Neural progenitor cell (in vitro differentiated cells): ENCODE data around the gene SCN9A. TPM values are rescaled to one million over a fixed set of nuclear protein-coding genes. Genes with fewer than 3 reads are reported as not detected.

Source experiments
- DNase-seq: peaks from one replicate; pipeline ENCODE4 v3.0.0-alpha.2; 2016; ENCODE audit warnings: low spot score
- H2AFZ ChIP-seq: fragments of 200-600 bp; sonication (generic); replicated peaks from 2 replicates; pipeline ENCODE4 v1.6.1; 2016; ENCODE audit warnings: antibody characterized with exemption
- H3F3A ChIP-seq: fragments of 200-600 bp; sonication (generic); 2 replicates; pipeline ENCODE4 v1.6.1; 2016; ENCODE audit warnings: antibody characterized with exemption, low read depth
- H3K27ac ChIP-seq: fragments of 200-600 bp; sonication (generic); 2 replicates; pipeline ENCODE4 v1.5.1; 2016; ENCODE audit warnings: mild to moderate bottlenecking
- H3K27me3 ChIP-seq: fragments of 200-600 bp; sonication (generic); 2 replicates; pipeline ENCODE4 v1.6.1; 2016; ENCODE audit warnings: mild to moderate bottlenecking, moderate library complexity
- H3K36me3 ChIP-seq: fragments of 200-600 bp; sonication (generic); 2 replicates; pipeline ENCODE4 v1.5.1; 2016
- H3K4me1 ChIP-seq: fragments of 200-600 bp; sonication (generic); 2 replicates; pipeline ENCODE4 v1.6.1; 2016; ENCODE audit warnings: mixed run types
- H3K4me2 ChIP-seq: fragments of 200-600 bp; sonication (generic); 2 replicates; pipeline ENCODE4 v1.6.1; 2016
- H3K4me3 ChIP-seq: fragments of 200-600 bp; sonication (generic); 2 replicates; pipeline ENCODE4 v1.5.1; 2016
- H3K79me2 ChIP-seq: fragments of 200-600 bp; sonication (generic); 2 replicates; pipeline ENCODE4 v1.6.1; 2016; ENCODE audit warnings: low read depth
- H3K9ac ChIP-seq: fragments of 200-600 bp; sonication (generic); 2 replicates; pipeline ENCODE4 v1.6.1; 2016
- H3K9me3 ChIP-seq: fragments of 200-600 bp; sonication (generic); 2 replicates; pipeline ENCODE4 v1.5.1; 2016; ENCODE audit warnings: low read depth
- H4K20me1 ChIP-seq: fragments of 200-600 bp; sonication (generic); 2 replicates; pipeline ENCODE4 v1.6.1; 2016; ENCODE audit warnings: low read depth
- H3K27ac Mint-ChIP-seq: 3 replicates; pipeline ENCODE4 v1.8.0; 2021; ENCODE audit warnings: mixed read lengths
- H3K27me3 Mint-ChIP-seq: 2 replicates; pipeline ENCODE4 v1.8.0; 2022; ENCODE audit warnings: low read depth, mild to moderate bottlenecking, inconsistent platforms, moderate library complexity, mixed read lengths; ENCODE audit not compliant: insufficient read depth
- H3K36me3 Mint-ChIP-seq: 3 replicates; pipeline ENCODE4 v1.8.0; 2021; ENCODE audit warnings: mixed read lengths
- H3K4me1 Mint-ChIP-seq: 3 replicates; pipeline ENCODE4 v1.8.0; 2021; ENCODE audit warnings: mixed read lengths
- H3K4me3 Mint-ChIP-seq: 3 replicates; pipeline ENCODE4 v1.8.0; 2021; ENCODE audit warnings: mild to moderate bottlenecking, moderate library complexity, mixed read lengths
- H3K9me3 Mint-ChIP-seq: 3 replicates; pipeline ENCODE4 v1.8.0; 2020; ENCODE audit warnings: mixed read lengths
- EZH2 ChIP-seq: fragments of 200-600 bp; sonication (generic); IDR thresholded peaks from 2 replicates; pipeline ENCODE4 v1.6.1; 2017; ENCODE audit warnings: antibody characterized with exemption, mild to moderate bottlenecking, moderate library complexity
- EZH2phosphoT487 ChIP-seq: fragments of 200-600 bp; sonication (generic); IDR thresholded peaks from 2 replicates; pipeline ENCODE4 v1.6.1; 2017; ENCODE audit warnings: antibody characterized with exemption
- total RNA-seq: library from RNA; depleted of rRNA; stranded (reverse); fragments of >200 nt; gene quantifications from 2 replicates; pipeline ENCODE4 v1.2.3, GENCODE V29; 2015; ENCODE audit warnings: low replicate concordance
- TF ChIP-seq, protein P1 (sequence below): fragments of 200-600 bp; sonication (generic); IDR thresholded peaks from 2 replicates; pipeline ENCODE4 v1.5.1; 2017; ENCODE audit warnings: antibody characterized with exemption, mild to moderate bottlenecking

SCN9A gene
- total RNA-seq, 1 donor from 2014 or later = 1.1 TPM

DNA sequence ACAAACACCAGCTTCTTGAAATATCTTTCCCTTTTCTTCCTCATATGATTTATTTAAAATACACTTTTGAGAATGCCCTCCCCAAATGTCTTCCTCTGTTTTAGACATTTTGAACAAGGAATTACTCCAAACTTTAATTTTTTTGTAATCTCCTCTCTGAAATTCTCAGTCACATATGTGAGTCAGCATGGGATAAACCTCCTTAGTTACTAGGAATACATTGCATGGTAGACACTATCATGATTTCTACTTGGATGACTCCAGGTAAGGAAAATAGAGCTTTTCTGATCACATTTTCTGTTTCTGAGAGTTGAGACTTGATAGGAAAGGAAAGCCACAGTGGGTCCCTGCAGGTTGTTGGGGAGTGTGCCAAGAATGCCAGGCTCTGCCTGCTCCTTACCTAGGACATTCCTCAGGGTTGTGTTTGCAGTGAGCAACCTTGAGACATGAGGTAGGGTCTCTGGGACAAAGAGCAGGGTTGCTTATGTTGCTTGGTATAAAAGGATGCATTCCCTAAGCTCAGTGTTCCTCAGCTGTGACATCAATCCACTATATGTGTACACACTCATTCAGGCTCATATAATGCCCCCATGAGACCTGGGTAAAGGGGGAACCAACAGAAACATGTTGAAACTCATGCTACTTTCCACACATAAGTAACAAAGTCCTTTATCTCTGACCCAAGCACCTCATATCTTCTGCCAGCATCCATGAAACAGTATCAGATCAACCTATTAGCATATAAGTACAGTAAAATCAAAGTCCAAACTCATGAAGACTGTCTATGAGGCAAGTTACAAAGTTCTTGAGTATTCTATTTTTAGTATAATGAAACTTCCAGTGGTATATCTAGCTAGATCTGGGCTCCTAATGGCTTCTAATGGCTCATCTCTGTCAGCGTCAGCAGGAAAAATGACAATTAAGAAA, 135.1 kb downstream of the SCN9A start:
- H3K4me3 Mint-ChIP-seq = no peak overlapping the region
- H4K20me1 ChIP-seq = no peaks in the 10 kb centered on the region
- no peak for DNase-seq
- no peaks in the 10 kb centered on the region for H3K79me2 ChIP-seq
- no peak overlapping the region for H3K27ac ChIP-seq
- no peaks in the 10 kb centered on the region for H3K9me3 Mint-ChIP-seq
- H3K27ac Mint-ChIP-seq = no peak overlapping the region
- H3K4me3 ChIP-seq = no peak overlapping the region
- no peaks in the 10 kb centered on the region for H3K9me3 ChIP-seq
- H3K27me3 Mint-ChIP-seq = no peaks in the 10 kb centered on the region
- no peaks in the 10 kb centered on the region for H3K27me3 ChIP-seq
- no peaks in the 10 kb centered on the region for H3K36me3 Mint-ChIP-seq
- no peak overlapping the region for H3K9ac ChIP-seq
- H3K4me1 ChIP-seq = no peaks in the 10 kb centered on the region
- no peak overlapping the region for H3K4me2 ChIP-seq
- H2AFZ ChIP-seq = no peak overlapping the region
- no peaks in the 10 kb centered on the region for H3K36me3 ChIP-seq
- TF ChIP-seq, protein P1, sequence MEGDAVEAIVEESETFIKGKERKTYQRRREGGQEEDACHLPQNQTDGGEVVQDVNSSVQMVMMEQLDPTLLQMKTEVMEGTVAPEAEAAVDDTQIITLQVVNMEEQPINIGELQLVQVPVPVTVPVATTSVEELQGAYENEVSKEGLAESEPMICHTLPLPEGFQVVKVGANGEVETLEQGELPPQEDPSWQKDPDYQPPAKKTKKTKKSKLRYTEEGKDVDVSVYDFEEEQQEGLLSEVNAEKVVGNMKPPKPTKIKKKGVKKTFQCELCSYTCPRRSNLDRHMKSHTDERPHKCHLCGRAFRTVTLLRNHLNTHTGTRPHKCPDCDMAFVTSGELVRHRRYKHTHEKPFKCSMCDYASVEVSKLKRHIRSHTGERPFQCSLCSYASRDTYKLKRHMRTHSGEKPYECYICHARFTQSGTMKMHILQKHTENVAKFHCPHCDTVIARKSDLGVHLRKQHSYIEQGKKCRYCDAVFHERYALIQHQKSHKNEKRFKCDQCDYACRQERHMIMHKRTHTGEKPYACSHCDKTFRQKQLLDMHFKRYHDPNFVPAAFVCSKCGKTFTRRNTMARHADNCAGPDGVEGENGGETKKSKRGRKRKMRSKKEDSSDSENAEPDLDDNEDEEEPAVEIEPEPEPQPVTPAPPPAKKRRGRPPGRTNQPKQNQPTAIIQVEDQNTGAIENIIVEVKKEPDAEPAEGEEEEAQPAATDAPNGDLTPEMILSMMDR = no peak
- TF ChIP-seq EZH2 (no peak), EZH2phosphoT487 (no peak)
- H3K4me1 Mint-ChIP-seq = peaks cover 6% of the 10 kb centered on the region
- no peaks in the 10 kb centered on the region for H3F3A ChIP-seq

DNA sequence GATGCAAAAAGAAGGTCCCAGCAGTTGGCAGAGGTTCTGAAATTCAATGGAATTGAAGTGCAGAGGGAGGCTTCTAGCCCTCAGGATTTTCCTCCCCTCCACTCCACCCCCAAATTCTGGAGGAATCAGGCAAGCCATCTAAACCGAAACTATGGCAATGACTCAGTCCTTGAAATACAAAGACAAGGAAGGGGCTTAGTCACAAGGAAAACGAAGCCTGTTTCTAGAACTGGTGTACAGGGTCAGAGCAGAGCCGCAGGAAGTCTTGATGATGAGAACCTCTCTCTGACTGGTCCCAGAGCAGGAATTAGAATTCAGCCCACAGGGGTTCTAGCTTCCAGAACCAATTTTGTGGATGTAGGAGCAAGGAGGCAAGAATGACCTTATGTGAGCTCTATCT, 136.2 kb downstream of the SCN9A start:
- Mint-ChIP-seq H3K27me3 (no peaks in the 10 kb centered on the region), H3K4me1 (peaks cover 6% of the 10 kb centered on the region), H3K36me3 (no peaks in the 10 kb centered on the region), H3K9me3 (no peaks in the 10 kb centered on the region), H3K27ac (no peak overlapping the region), H3K4me3 (no peak overlapping the region)
- no peaks in the 10 kb centered on the region for H3K9me3 ChIP-seq
- H3K9ac ChIP-seq = no peak overlapping the region
- H3F3A ChIP-seq = no peaks in the 10 kb centered on the region
- H4K20me1 ChIP-seq = no peaks in the 10 kb centered on the region
- H3K4me1 ChIP-seq = no peaks in the 10 kb centered on the region
- TF ChIP-seq EZH2 (no peak), EZH2phosphoT487 (no peak)
- TF ChIP-seq, protein P1 = no peak
- H3K79me2 ChIP-seq = no peaks in the 10 kb centered on the region
- H3K36me3 ChIP-seq = no peaks in the 10 kb centered on the region
- no peak for DNase-seq
- no peak overlapping the region for H2AFZ ChIP-seq
- no peak overlapping the region for H3K4me3 ChIP-seq
- no peaks in the 10 kb centered on the region for H3K27me3 ChIP-seq
- no peak overlapping the region for H3K27ac ChIP-seq
- no peak overlapping the region for H3K4me2 ChIP-seq

DNA sequence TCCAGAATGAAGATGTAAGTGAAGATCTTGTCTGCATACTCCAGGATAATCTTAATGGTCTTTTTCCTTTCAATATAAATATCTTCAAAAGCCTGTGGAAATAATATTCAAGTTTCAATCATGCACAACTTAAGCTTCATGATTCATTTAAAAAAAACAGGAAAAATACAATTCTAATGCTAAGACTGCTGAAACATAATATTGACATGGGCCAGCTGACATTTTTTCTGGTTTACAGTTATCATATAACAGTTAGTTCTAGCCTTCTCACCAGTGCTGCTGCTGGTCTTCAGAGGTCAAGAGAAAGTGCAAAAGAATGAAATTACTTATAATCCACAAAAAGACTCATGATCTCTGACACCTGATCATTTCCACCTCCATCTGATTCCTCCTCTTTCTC, 137.6 kb downstream of the SCN9A start:
- Histone ChIP-seq H3K79me2 (no peaks in the 10 kb centered on the region), H3K4me2 (no peak overlapping the region), H3K4me1 (no peaks in the 10 kb centered on the region), H3K27ac (no peak overlapping the region), H4K20me1 (no peaks in the 10 kb centered on the region), H3K27me3 (no peaks in the 10 kb centered on the region), H3K4me3 (no peak overlapping the region), H3K36me3 (no peaks in the 10 kb centered on the region), H3K9ac (no peak overlapping the region), H2AFZ (no peak overlapping the region), H3F3A (no peaks in the 10 kb centered on the region), H3K9me3 (no peaks in the 10 kb centered on the region)
- Mint-ChIP-seq H3K9me3 (no peaks in the 10 kb centered on the region), H3K27me3 (no peaks in the 10 kb centered on the region), H3K36me3 (no peaks in the 10 kb centered on the region), H3K4me1 (peaks cover 6% of the 10 kb centered on the region), H3K4me3 (no peak overlapping the region), H3K27ac (no peak overlapping the region)
- no peak for DNase-seq
- TF ChIP-seq EZH2phosphoT487 (no peak), EZH2 (no peak)
- TF ChIP-seq, protein P1 = no peak
